Thyroid gland (tissue), 4 donors: ENCODE measurements around the gene PRKRIP1. TPM values are rescaled to one million over a fixed set of nuclear protein-coding genes. Genes with fewer than 3 reads are reported as not detected.

Experiments
- DNase-seq, 2 donors: peaks; one replicate each; pipeline ENCODE4 v3.0.0-alpha.2; 2019
- H3K27ac ChIP-seq, 3 donors: fragments of 200-600 bp; sonication (generic); 1 replicate in 2 of 3; 2 replicates in 1 of 3; pipeline ENCODE4 v1.5.1; 2016 to 2019; ENCODE audit warnings: mild to moderate bottlenecking in 1 of 3, moderate library complexity in 1 of 3
- H3K27me3 ChIP-seq: fragments of 200-600 bp; sonication (generic); one replicate; pipeline ENCODE4 v1.5.1; 2019
- H3K36me3 ChIP-seq, 2 donors: fragments of 200-600 bp; sonication (generic); one replicate each; pipeline ENCODE4 v1.5.1; 2016 to 2019
- H3K4me1 ChIP-seq, 2 donors: fragments of 200-600 bp; sonication (generic); one replicate each; pipeline ENCODE4 v1.5.1; 2017 to 2019
- H3K4me3 ChIP-seq, 3 donors: fragments of 200-600 bp; sonication (generic); replicated peaks in 1 of 3; 1 replicate in 2 of 3; 2 replicates in 1 of 3; pipeline ENCODE4 v1.5.1; 2016; ENCODE audit warnings: mild to moderate bottlenecking in 1 of 3
- H3K9me3 ChIP-seq: fragments of 200-600 bp; sonication (generic); one replicate; pipeline ENCODE4 v1.5.1; 2017
- CTCF ChIP-seq, 6 experiments: fragments of 200-600 bp in 3 of 6; fragments of 450-650 bp in 3 of 6; sonication (generic) in 3 of 6; IDR thresholded peaks; one replicate each; pipeline ENCODE4 v1.5.1; 2016 to 2019; ENCODE audit warnings: antibody characterized with exemption in 6 of 6, mild to moderate bottlenecking in 2 of 6, inconsistent platforms in 1 of 6, moderate library complexity in 1 of 6
- POLR2A ChIP-seq, 2 donors: fragments of 450-650 bp; IDR thresholded peaks; one replicate each; pipeline ENCODE4 v1.6.1; 2017; ENCODE audit warnings: antibody characterized with exemption in 2 of 2, mild to moderate bottlenecking in 2 of 2, moderate library complexity in 1 of 2
- whole genome bisulfite sequencing, 2 donors: methylation state at CpG; one replicate each; pipeline ENCODE4 v1.1.5; 2017; 5-methylcytosine and 5-hydroxymethylcytosine counted together
- intact Hi-C: fragments of 100-400 bp; cut with DNase I; formaldehyde crosslinking; loops from one replicate; pipeline ENCODE4 v1.15.1; 2023
- total RNA-seq, 4 donors: library from RNA; depleted of rRNA; stranded (reverse); fragments of >200 nt; gene quantifications; one replicate each; pipeline ENCODE4 v1.2.3, GENCODE V29; 2016

The PRKRIP1 gene
- total RNA-seq, 4 donors from 2014 or later: 31.8 to 43.7 (median 37.7) TPM

DNA sequence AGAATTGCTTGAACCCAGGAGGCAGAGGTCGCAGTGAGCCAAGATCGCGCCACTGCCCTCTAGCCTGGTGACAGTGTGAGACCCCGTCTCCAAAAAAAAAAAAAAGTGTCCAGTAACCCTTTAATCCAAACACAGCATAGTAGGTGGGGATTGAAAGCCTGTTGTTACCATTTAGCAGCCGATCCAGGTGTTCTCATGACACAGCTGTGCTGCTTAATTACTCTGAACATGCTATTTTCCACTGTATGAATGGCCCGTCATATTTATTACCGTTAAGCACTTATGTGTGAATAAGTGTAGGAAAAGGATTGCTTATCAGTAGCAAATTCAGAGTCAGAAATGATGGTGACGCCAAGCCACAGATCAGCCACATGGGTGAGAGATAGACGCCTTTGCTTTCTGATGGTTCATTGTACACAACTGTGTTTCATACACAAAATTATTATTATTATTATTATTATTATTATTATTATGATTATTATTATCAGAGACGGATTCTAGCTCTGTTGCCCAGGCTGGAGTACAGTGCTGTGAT, 25.6 kb downstream of the PRKRIP1 start:
- no peak for DNase-seq
- TF ChIP-seq POLR2A (IDR thresholded peaks at IDR 0.05) (no peak), CTCF (IDR thresholded peaks at IDR 0.05) (no peak)
- Histone ChIP-seq H3K4me3 (no peak overlapping the region), H3K27me3 (no peaks in the 10 kb centered on the region), H3K36me3 (peaks cover 21 to 27% of the 10 kb centered on the region in 2 donors), H3K4me1 (no peaks in the 10 kb centered on the region), H3K9me3 (no peaks in the 10 kb centered on the region), H3K27ac (no peak overlapping the region)
- 94 to 97% methylated on average over 10 of the region's 10 CpGs for WGBS, 2 donors
- intact Hi-C loops: no loop called here

GRCh38 chr7:102424129-102424551, 28.0 kb downstream of the PRKRIP1 start:
- Histone ChIP-seq H3K9me3 (no peaks in the 10 kb centered on the region), H3K4me3 (no peak overlapping the region), H3K27ac (no peak overlapping the region), H3K4me1 (no peaks in the 10 kb centered on the region), H3K36me3 (peaks cover 21 to 32% of the 10 kb centered on the region in 2 donors), H3K27me3 (no peaks in the 10 kb centered on the region)
- DNase-seq: no peak
- 86% methylated on average over 9 to 10 of the region's 12 CpGs for WGBS, 2 donors
- intact Hi-C loops: no loop called here
- TF ChIP-seq POLR2A (IDR thresholded peaks at IDR 0.05): no peak
- no peak for TF ChIP-seq CTCF (IDR thresholded peaks at IDR 0.05)

- Histone ChIP-seq H3K27me3 (no peaks in the 10 kb centered on the region), H3K27ac (no peak overlapping the region), H3K9me3 (no peaks in the 10 kb centered on the region), H3K4me1 (no peaks in the 10 kb centered on the region), H3K4me3 (no peak overlapping the region), H3K36me3 (peaks cover 21 to 32% of the 10 kb centered on the region in 2 donors)
- no peak for DNase-seq
- TF ChIP-seq POLR2A (IDR thresholded peaks at IDR 0.05): no peak
- TF ChIP-seq CTCF (IDR thresholded peaks at IDR 0.05): no peak
- WGBS, 2 donors: 88 to 90% methylated on average over 9 to 13 of the region's 13 CpGs
- intact Hi-C loops: no loop called here
Observed at GRCh38 chr7:102424787-102425218, 28.6 kb downstream of the PRKRIP1 start.

GRCh38 chr7:102425639-102426267, 29.6 kb downstream of the PRKRIP1 start:
- peaks cover 6% of the 10 kb centered on the region in 2 donors for H3K4me1 ChIP-seq
- WGBS, 2 donors: 73 to 77% methylated on average over 25 of the region's 25 CpGs
- H3K9me3 ChIP-seq: no peaks in the 10 kb centered on the region
- H3K27ac ChIP-seq: no peak overlapping the region
- H3K4me3 ChIP-seq: no peak overlapping the region
- H3K27me3 ChIP-seq: no peaks in the 10 kb centered on the region
- TF ChIP-seq POLR2A (IDR thresholded peaks at IDR 0.05) (no peak), CTCF (IDR thresholded peaks at IDR 0.05) (no peak)
- peak; percentile 9 to 35 for DNase-seq
- intact Hi-C loops: no loop called here
- H3K36me3 ChIP-seq: peaks cover 21 to 32% of the 10 kb centered on the region in 2 donors

DNA sequence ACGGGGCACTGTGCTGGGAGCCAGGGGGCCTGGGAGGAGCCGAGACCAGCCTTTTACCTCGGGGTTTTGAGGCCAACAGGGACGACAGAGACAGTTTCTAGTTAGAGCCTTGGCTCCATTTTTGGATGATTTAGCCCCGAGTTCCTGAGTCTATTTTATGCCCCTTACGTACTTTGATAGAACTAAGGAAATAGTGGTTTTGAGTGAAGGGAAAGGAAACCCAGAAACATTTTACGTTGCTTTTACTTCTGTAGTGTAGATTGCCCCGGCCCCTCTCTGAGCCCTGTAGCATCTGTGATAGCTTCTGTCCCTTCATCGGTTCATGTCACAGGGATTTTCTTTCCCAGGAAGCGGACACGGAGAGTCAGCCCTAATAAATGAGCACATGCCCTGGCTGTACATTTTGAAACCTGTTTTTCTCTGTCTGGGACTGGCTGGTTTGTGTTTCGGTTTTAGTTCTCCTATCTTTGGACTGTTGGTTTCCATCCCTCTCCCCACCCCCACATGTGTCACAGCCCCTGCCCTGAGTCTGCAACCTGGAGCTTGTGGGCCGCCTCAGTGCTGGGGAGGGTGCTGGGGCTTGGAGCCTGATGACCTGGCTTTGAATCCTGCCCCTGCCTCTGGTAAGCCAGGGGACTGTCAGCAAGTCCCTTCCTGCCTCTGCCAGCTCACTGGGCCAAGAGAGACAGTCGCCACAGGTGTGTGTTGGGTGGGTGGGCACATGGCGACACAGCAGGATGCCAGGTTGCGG, 30.3 kb downstream of the PRKRIP1 start:
- DNase-seq: no peak
- WGBS, 2 donors: 90 to 91% methylated on average over 16 of the region's 16 CpGs
- Histone ChIP-seq H3K27ac (no peak overlapping the region), H3K4me1 (peaks cover 13% of the 10 kb centered on the region in 2 donors), H3K9me3 (no peaks in the 10 kb centered on the region), H3K27me3 (no peaks in the 10 kb centered on the region), H3K4me3 (no peak overlapping the region), H3K36me3 (peaks cover 21 to 25% of the 10 kb centered on the region in 2 donors)
- no peak for TF ChIP-seq POLR2A (IDR thresholded peaks at IDR 0.05)
- TF ChIP-seq CTCF (IDR thresholded peaks at IDR 0.05): no peak
- intact Hi-C loops: no loop called here
